Right ventricle myocardium inferior (tissue), 1 donor: ENCODE results near the gene C5orf58. TPM values are rescaled to one million over a fixed set of nuclear protein-coding genes. Genes with fewer than 3 reads are reported as not detected.

ENCODE experiments used
- ATAC-seq: fragments of 200-7000 bp; cut with Tn5 transposase; one replicate; pipeline ENCODE4 v1.9.1; 2020; ENCODE audit warnings: mild to moderate bottlenecking, moderate library complexity
- DNase-seq: peaks from one replicate; pipeline ENCODE4 v3.0.0; 2021; ENCODE audit errors: missing footprints
- intact Hi-C: fragments of 100-400 bp; cut with DNase I; formaldehyde crosslinking; loops from one replicate; pipeline ENCODE4 v1.11.0; 2022
- total RNA-seq: library from RNA; stranded (reverse); fragmentation: NEBNext Ultra II Directional; extraction: Animal tissue kit (Norgen Biotek cat#: 25700); gene quantifications from one replicate; pipeline ENCODE4 v1.2.1, GENCODE V29; 2021
- donor health status: DM: no; HTN: yes; CAD: no; lungs with severe emphysema.

C5orf58 gene
- total RNA-seq, 1 donor from 2014 or later, result not detected

GRCh38 chr5:170269579-170269978, 36.8 kb downstream of the C5orf58 start:
- no peak for ATAC-seq
- DNase-seq, result no peak
- intact Hi-C loops, result loop anchor here (5.0 kb wide), 2 partner anchors 68 to 133 kb away; no protein-coding TSS in a partner anchor

- intact Hi-C loops, result loop anchor here (10.0 kb wide), 1 partner anchor 364 kb away; no protein-coding TSS in a partner anchor
- ATAC-seq (no peak), DNase-seq (no peak)
Observed at GRCh38 chr5:170270293-170271069, 37.7 kb downstream of the C5orf58 start.

GRCh38 chr5:170273968-170274710, 41.4 kb downstream of the C5orf58 start:
- DNase-seq, result no peak
- no peak for ATAC-seq

GRCh38 chr5:170275376-170275994, 42.7 kb downstream of the C5orf58 start:
- intact Hi-C loops, result loop anchor here (10.0 kb wide), 1 partner anchor 359 kb away; no protein-coding TSS in a partner anchor
- ATAC-seq, result no peak
- DNase-seq, result no peak

More at GRCh38 chr5:170273968-170274710, 41.4 kb downstream of the C5orf58 start:
- intact Hi-C loops, result loop anchor here (10.0 kb wide), 1 partner anchor 361 kb away; no protein-coding TSS in a partner anchor

- intact Hi-C loops, result loop anchor here (10.0 kb wide), 1 partner anchor 359 kb away; no protein-coding TSS in a partner anchor
- DNase-seq (no peak), ATAC-seq (no peak)
Observed at GRCh38 chr5:170276140-170276539, 43.4 kb downstream of the C5orf58 start.

GRCh38 chr5:170277867-170278281, 45.1 kb downstream of the C5orf58 start:
- intact Hi-C loops, result loop anchor here (10.0 kb wide), 1 partner anchor 357 kb away; no protein-coding TSS in a partner anchor
- no peak for DNase-seq
- ATAC-seq, result no peak

GRCh38 chr5:170278611-170279458, 46.0 kb downstream of the C5orf58 start:
- peak; percentile 45 for ATAC-seq
- peak; percentile 91 for DNase-seq
- intact Hi-C loops, result loop anchor here (10.0 kb wide), 1 partner anchor 356 kb away; no protein-coding TSS in a partner anchor

- intact Hi-C loops, result loop anchor here (10.0 kb wide), 1 partner anchor 355 kb away; no protein-coding TSS in a partner anchor
- no peak for ATAC-seq
- DNase-seq, result no peak
Observed at GRCh38 chr5:170279459-170279817, 46.7 kb downstream of the C5orf58 start.

- DNase-seq, result no peak
- peak; percentile 51 for ATAC-seq
Observed at GRCh38 chr5:170280011-170280493, 47.3 kb downstream of the C5orf58 start.

GRCh38 chr5:170283296-170283695, 50.5 kb downstream of the C5orf58 start:
- ATAC-seq (no peak), DNase-seq (no peak)
- intact Hi-C loops, result no loop called here

More at GRCh38 chr5:170280011-170280493, 47.3 kb downstream of the C5orf58 start:
- intact Hi-C loops, result no loop called here

- DNase-seq, result no peak
- ATAC-seq, result no peak
- intact Hi-C loops, result no loop called here
Observed at GRCh38 chr5:170284231-170284630, 51.4 kb downstream of the C5orf58 start.

- intact Hi-C loops, result no loop called here
- DNase-seq (no peak), ATAC-seq (no peak)
Observed at GRCh38 chr5:170285181-170285580, 52.4 kb downstream of the C5orf58 start.

- intact Hi-C loops, result no loop called here
- ATAC-seq (no peak), DNase-seq (no peak)
Observed at GRCh38 chr5:170286386-170286925, 53.7 kb downstream of the C5orf58 start.

GRCh38 chr5:170287532-170287931, 54.7 kb downstream of the C5orf58 start:
- peak; percentile 77 for DNase-seq
- intact Hi-C loops, result no loop called here
- ATAC-seq, result peak; percentile 85

GRCh38 chr5:170288151-170288550, 55.4 kb downstream of the C5orf58 start:
- no peak for DNase-seq
- no peak for ATAC-seq
- intact Hi-C loops, result no loop called here

- ATAC-seq (no peak), DNase-seq (no peak)
- intact Hi-C loops, result no loop called here
Observed at GRCh38 chr5:170288551-170288950, 55.8 kb downstream of the C5orf58 start.

- ATAC-seq (no peak), DNase-seq (no peak)
- intact Hi-C loops, result no loop called here
Observed at GRCh38 chr5:170289121-170289520, 56.3 kb downstream of the C5orf58 start.

- intact Hi-C loops, result no loop called here
Observed at GRCh38 chr5:170289764-170290163, 57.0 kb downstream of the C5orf58 start.

More at GRCh38 chr5:170289764-170290163, 57.0 kb downstream of the C5orf58 start:
- peak; percentile 77 for DNase-seq
- peak; percentile 91 for ATAC-seq
